HG03520 (cell line): ENCODE data around the gene HSF2BP.
"Not testable (repeated sequence)": the region's sequence is repeated elsewhere in the genome, so short reads cannot be mapped to it uniquely, and the experiment has no call there.

Source experiments
- ATAC-seq: cut with Tn5 transposase; IDR thresholded peaks from one replicate; pipeline ENCODE4 v1.9.1; 2021; ENCODE audit warnings: mild to moderate bottlenecking, moderate library complexity; ENCODE audit not compliant: unreplicated experiment

HSF2BP gene

DNA sequence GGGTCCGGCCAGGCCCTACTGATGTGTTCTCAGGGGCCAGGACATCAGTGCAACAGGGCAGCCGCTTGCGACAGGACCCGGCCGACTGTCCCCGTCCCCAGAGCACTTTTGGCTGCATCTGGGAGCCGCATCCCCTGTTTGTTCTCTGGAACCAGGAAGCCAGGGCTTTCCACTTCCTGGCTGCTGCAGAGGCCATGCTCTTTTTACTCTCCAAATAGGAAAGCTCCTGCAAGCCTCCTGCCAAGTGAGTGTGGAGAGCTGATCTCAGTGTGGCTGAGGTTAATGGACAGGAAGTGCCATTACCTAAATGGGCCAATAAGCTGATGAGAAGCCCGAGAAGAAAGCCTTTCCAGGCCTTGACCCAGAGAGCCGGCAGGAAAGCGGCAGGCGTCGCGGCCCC, 180.1 kb downstream of the HSF2BP start:
- ATAC-seq = not testable (repeated sequence)
